A549 (cell line): ENCODE measurements around the gene CAV2. TPM values are rescaled to one million over a fixed set of nuclear protein-coding genes. Genes with fewer than 3 reads are reported as not detected.
A peak's percentile ranks its signal among the peaks of the same experiment; 100 is the strongest.

ENCODE experiments used
- ATAC-seq, 2 experiments: fragments of 200-7000 bp in 1 of 2; fragments of >200 bp in 1 of 2; cut with Nextera tagmentation in 1 of 2; cut with Tn5 transposase in 1 of 2; 3 replicates each; pipeline versions ENCODE4 v1.8.0 to v1.9.1; 2018 to 2020; ENCODE audit warnings: mild to moderate bottlenecking in 1 of 2, moderate library complexity in 1 of 2
- CTCF ChIA-PET: fragments of 300-600 bp; sonication (Branson Sonifier 250); formaldehyde crosslinking; extraction: SDS; loops from one replicate; lab custom pipeline; 2021; ENCODE audit warnings: antibody characterized with exemption, inconsistent platforms; lab: Yijun Ruan, JAX
- POLR2A ChIA-PET: fragments of 350-600 bp; formaldehyde crosslinking; extraction: SDS; loops from one replicate; lab custom pipeline; 2021; ENCODE audit warnings: antibody characterized with exemption, inconsistent platforms; lab: Yijun Ruan, JAX
- DNase-seq, 2 experiments: peaks; one replicate each; pipeline versions ENCODE4 v3.0.0 to v3.0.0-alpha.2; 2011 to 2016; ENCODE audit warnings: low read depth in 1 of 2, low spot score in 1 of 2
- FAIRE-seq: peaks from 2 replicates; lab custom pipeline; 2011; peaks lifted over from hg19 to GRCh38; lab: Jason Lieb, UNC
- H3K27ac ChIP-seq, 2 experiments: fragments of >200 bp; sonication (Bioruptor Twin); formaldehyde crosslinking; 3 replicates each; pipeline ENCODE4 v1.5.1; 2016 to 2017
- H3K4me1 ChIP-seq: fragments of >200 bp; sonication (Bioruptor Twin); formaldehyde crosslinking; 3 replicates; pipeline ENCODE4 v1.6.1; 2016
- H3K4me2 ChIP-seq: fragments of >200 bp; sonication (Bioruptor Twin); formaldehyde crosslinking; 3 replicates; pipeline ENCODE4 v1.6.1; 2016
- H3K4me3 ChIP-seq: fragments of >200 bp; sonication (Bioruptor Twin); formaldehyde crosslinking; 3 replicates; pipeline ENCODE4 v1.5.1; 2016
- H3K9me3 ChIP-seq: fragments of >200 bp; sonication (Bioruptor Twin); formaldehyde crosslinking; 3 replicates; pipeline ENCODE4 v1.6.1; 2016
- CBX2 ChIP-seq: fragments of 200-600 bp; sonication (generic); IDR thresholded peaks from 2 replicates; pipeline ENCODE4 v1.6.1; 2016; ENCODE audit warnings: low read depth, mild to moderate bottlenecking, borderline replicate concordance
- CEBPB ChIP-seq, 2 experiments: fragments of >200 bp in 1 of 2; sonication (Bioruptor Twin) in 1 of 2; formaldehyde crosslinking in 1 of 2; IDR thresholded peaks; 2 replicates each; pipeline ENCODE4 v1.6.1; 2012 to 2016
- CHD2 ChIP-seq: fragments of 150-350 bp; IDR thresholded peaks from 2 replicates; pipeline ENCODE4 v1.6.1; 2014; ENCODE audit warnings: low read length; ENCODE audit not compliant: partially characterized antibody
- E2F6 ChIP-seq: IDR thresholded peaks from 2 replicates; pipeline ENCODE4 v1.6.1; 2012; ENCODE audit warnings: low read depth, borderline replicate concordance
- EP300 ChIP-seq, 2 experiments: fragments of >200 bp; sonication (Bioruptor Twin); formaldehyde crosslinking; IDR thresholded peaks; 2 replicates in 1 of 2; 3 replicates in 1 of 2; pipeline ENCODE4 v1.6.1; 2016 to 2017
- FOSB ChIP-seq: fragments of 250-450 bp; sonication (Bioruptor Pico); IDR thresholded peaks from 2 replicates; pipeline ENCODE4 v1.5.0; 2020; ENCODE audit warnings: mild to moderate bottlenecking, moderate library complexity
- HDAC2 ChIP-seq: fragments of 200-600 bp; sonication (generic); IDR thresholded peaks from 2 replicates; pipeline ENCODE4 v1.6.1; 2016
- HES2 ChIP-seq: fragments of >200 bp; sonication (Bioruptor Twin); formaldehyde crosslinking; IDR thresholded peaks from 2 replicates; pipeline ENCODE4 v1.6.1; 2016
- HOXA7 ChIP-seq: fragments of 250-450 bp; sonication (Bioruptor Pico); IDR thresholded peaks from 2 replicates; pipeline ENCODE4 v1.5.0; 2020; ENCODE audit warnings: mild to moderate bottlenecking, moderate library complexity
- HOXB13 ChIP-seq: fragments of 250-450 bp; sonication (Bioruptor Pico); IDR thresholded peaks from 2 replicates; pipeline ENCODE4 v1.5.0; 2020; ENCODE audit warnings: low read depth, mild to moderate bottlenecking, moderate library complexity
- JUNB ChIP-seq: fragments of >200 bp; sonication (Bioruptor Twin); formaldehyde crosslinking; IDR thresholded peaks from 2 replicates; pipeline ENCODE4 v1.6.1; 2016
- KDM1A ChIP-seq: fragments of 200-600 bp; sonication (generic); IDR thresholded peaks from 2 replicates; pipeline ENCODE4 v1.6.1; 2016; ENCODE audit warnings: low read depth, mild to moderate bottlenecking
- MAFK ChIP-seq: fragments of 450-650 bp; IDR thresholded peaks from 2 replicates; pipeline ENCODE4 v1.6.1; 2014; ENCODE audit not compliant: partially characterized antibody
- MAZ ChIP-seq: fragments of 150-350 bp; IDR thresholded peaks from 2 replicates; pipeline ENCODE4 v1.6.1; 2014; ENCODE audit warnings: antibody characterized with exemption, low read depth, low read length, borderline replicate concordance
- MYC ChIP-seq: IDR thresholded peaks from 2 replicates; pipeline ENCODE4 v1.6.1; 2012; ENCODE audit warnings: mild to moderate bottlenecking, inconsistent platforms, low read length, improper control_type of control experiment, borderline replicate concordance
- NPAS2 ChIP-seq: fragments of 250-450 bp; sonication (Bioruptor Pico); IDR thresholded peaks from 2 replicates; pipeline ENCODE4 v1.8.0; 2022; ENCODE audit warnings: mild to moderate bottlenecking, moderate library complexity, borderline replicate concordance
- PHF8 ChIP-seq: fragments of 200-600 bp; sonication (generic); IDR thresholded peaks from 2 replicates; pipeline ENCODE4 v1.6.1; 2016; ENCODE audit warnings: low read depth, mild to moderate bottlenecking, antibody characterized with exemption, moderate library complexity, borderline replicate concordance
- RCOR1 ChIP-seq: fragments of 150-350 bp; IDR thresholded peaks from 2 replicates; pipeline ENCODE4 v1.6.1; 2014; ENCODE audit warnings: antibody characterized with exemption, low read length, low read depth
- RFX5 ChIP-seq: fragments of 450-650 bp; IDR thresholded peaks from 2 replicates; pipeline ENCODE4 v1.7.1; 2014; ENCODE audit warnings: antibody characterized with exemption, mild to moderate bottlenecking, moderate library complexity
- RNF2 ChIP-seq: fragments of 200-600 bp; sonication (generic); IDR thresholded peaks from 2 replicates; pipeline ENCODE4 v1.6.1; 2016; ENCODE audit warnings: low read depth, mild to moderate bottlenecking, antibody characterized with exemption, moderate library complexity, borderline replicate concordance
- SMC3 ChIP-seq: fragments of >200 bp; sonication (Bioruptor Twin); formaldehyde crosslinking; IDR thresholded peaks from 3 replicates; pipeline ENCODE4 v1.6.1; 2018; ENCODE audit warnings: inconsistent platforms
- TFCP2L1 ChIP-seq: fragments of 250-450 bp; sonication (Bioruptor Pico); IDR thresholded peaks from 2 replicates; pipeline ENCODE4 v1.5.0; 2021; ENCODE audit warnings: mild to moderate bottlenecking
- ZC3H11A ChIP-seq: fragments of 450-650 bp; IDR thresholded peaks from 2 replicates; pipeline ENCODE4 v1.6.1; 2014; ENCODE audit warnings: antibody characterized with exemption, mild to moderate bottlenecking
- WGBS: methylation state at CpG from one replicate; pipeline ENCODE4 v1.1.6; 2017; ENCODE audit errors: missing lambda C conversion rate; 5-methylcytosine and 5-hydroxymethylcytosine counted together
- polyA plus RNA-seq, 4 experiments: library from polyadenylated mRNA; depleted of rRNA in 3 of 4; stranded (reverse); fragments of >200 nt; fragmentation: RNase III in 1 of 4; extraction: RNeasy Plus Mini Kit Qiagen cat#74134 plus additional on column Dnase treatment in 1 of 4; gene quantifications; 2 replicates in 3 of 4; 3 replicates in 1 of 4; pipeline ENCODE4 v1.2.3, GENCODE V29; 2011 to 2017

The CAV2 gene
- polyA plus RNA-seq, 2 of the 4 experiments (the other 2 are of a cell fraction): 156 to 257 TPM

GRCh38 chr7:116491887-116492653, 7.5 kb upstream of the CAV2 start (continued):
- TF ChIP-seq CHD2: no peak

- FAIRE-seq (no peak), DNase-seq (no peak), ATAC-seq (no peak)
- H3K4me2 ChIP-seq: peak overlapping the region; percentile 54; the same call in 2 of the 3 replicates
- TF ChIP-seq HDAC2 (no peak), MAZ (no peak), SMC3 (no peak), MYC (no peak), RCOR1 (no peak), MAFK (no peak)
- WGBS: 90% methylated on average over 3 of the region's 3 CpGs
- H3K9me3 ChIP-seq: peaks cover 6% of the 10 kb centered on the region; the same call in 1 of the 3 replicates
- ChIA-PET CTCF (no interaction called here), POLR2A (no interaction called here)
- no peak overlapping the region for H3K4me3 ChIP-seq
- H3K4me1 ChIP-seq: peaks cover 76% of the 10 kb centered on the region
- H3K27ac ChIP-seq: peak overlapping the region in 1 of 2 experiments; percentile 36; a peak in 2 of 6 replicates
Measured at GRCh38 chr7:116492654-116493109, 6.9 kb upstream of the CAV2 start.

GRCh38 chr7:116493449-116493848, 6.1 kb upstream of the CAV2 start:
- ATAC-seq: no peak
- ChIA-PET CTCF (interaction anchor here (1.4 kb wide), 1 partner anchor 11 kb away, joined by 5 read pairs; no protein-coding TSS in a partner anchor), POLR2A (no interaction called here)
- Histone ChIP-seq H3K27ac (peak overlapping the region; percentile 73 to 78), H3K4me1 (peaks cover 78% of the 10 kb centered on the region), H3K4me3 (no peak overlapping the region), H3K9me3 (peaks cover 6% of the 10 kb centered on the region; the same call in 1 of the 3 replicates), H3K4me2 (peak overlapping the region; percentile 54)
- TF ChIP-seq PHF8 (no peak), JUNB (no peak), RNF2 (no peak), TFCP2L1 (CRISPR knock-in tag) (no peak), KDM1A (no peak), FOSB (CRISPR knock-in tag) (no peak)
- FAIRE-seq: no peak
- WGBS: 33% methylated on average over 1 of the region's 1 CpG
- no peak for DNase-seq

GRCh38 chr7:116494472-116494871, 5.1 kb upstream of the CAV2 start:
- peak overlapping the region; percentile 54 for H3K4me2 ChIP-seq
- ChIA-PET POLR2A (interaction anchor here (0.8 kb wide), 1 partner anchor 56 kb away, joined by 3 read pairs; no protein-coding TSS in a partner anchor), CTCF (interaction anchor here (1.4 to 9.8 kb wide), 2 partner anchors 12 to 32 kb away, joined by 5 to 54 read pairs; partner anchors contain the start of gene CAV1)
- peaks cover 77% of the 10 kb centered on the region for H3K4me1 ChIP-seq
- 74% methylated on average over 2 of the region's 2 CpGs for WGBS
- H3K4me3 ChIP-seq: no peak overlapping the region
- TF ChIP-seq HOXB13 (CRISPR knock-in tag): no peak
- peak; percentile 19; the same call in 1 of the 2 replicates for TF ChIP-seq HES2
- no peak for TF ChIP-seq CBX2
- TF ChIP-seq CEBPB (IDR thresholded peaks at IDR 0.05): peak; percentile 73 to 76; a peak in 2 of 4 replicates
- no peak for TF ChIP-seq ZC3H11A
- no peak for TF ChIP-seq MYC
- TF ChIP-seq NPAS2 (CRISPR knock-in tag): no peak
- no peak for TF ChIP-seq HOXA7 (CRISPR knock-in tag)
- peak; percentile 8 to 44; a peak in 1 of 5 replicates for TF ChIP-seq EP300 (IDR thresholded peaks at IDR 0.05)
- no peak for TF ChIP-seq MAFK
- no peak for TF ChIP-seq KDM1A
- no peak for TF ChIP-seq E2F6
- TF ChIP-seq RFX5: no peak
- TF ChIP-seq, all 56 proteins: peak for 3
- H3K9me3 ChIP-seq: peaks cover 6% of the 10 kb centered on the region; the same call in 1 of the 3 replicates
- peak overlapping the region; percentile 78 to 82 for H3K27ac ChIP-seq
- FAIRE-seq (no peak), DNase-seq (no peak), ATAC-seq (no peak)
